Stimulated activated CD8-positive, alpha-beta memory T cell treated with anti-CD3 and anti-CD28 coated beads, Interleukin-7, amount 100 ng/mL, for 4 hours (primary cell): ENCODE results near the gene DTX3.
"Not testable (repeated sequence)": the region's sequence is repeated elsewhere in the genome, so short reads cannot be mapped to it uniquely, and the experiment has no call there.

ENCODE experiments used
- DNase-seq, 2 donors: peaks; one replicate each; pipeline ENCODE4 v3.0.0-alpha.2; 2020; ENCODE audit warnings: low read depth in 2 of 2

DTX3 gene

GRCh38 chr12:57607958-57608663, 3.5 kb downstream of the DTX3 start:
- DNase-seq = no peak

GRCh38 chr12:57609101-57609780, 4.6 kb downstream of the DTX3 start:
- DNase-seq = no peak

- no peak for DNase-seq
Measured at GRCh38 chr12:57609781-57610553, 5.3 kb downstream of the DTX3 start.

GRCh38 chr12:57610554-57611107, 6.0 kb downstream of the DTX3 start:
- DNase-seq = no peak

- DNase-seq = peak in 1 of 2 donors; percentile 35
Measured at GRCh38 chr12:57611108-57611826, 6.6 kb downstream of the DTX3 start, which contains the start of gene ARHGEF25. ARHGEF25 (plus strand) TSS chr12:57611435; CDS start chr12:57611895, 460 bp downstream.

GRCh38 chr12:57611827-57612710, 7.4 kb downstream of the DTX3 start:
- DNase-seq = no peak

- no peak for DNase-seq
Measured at GRCh38 chr12:57612711-57613426, 8.2 kb downstream of the DTX3 start.

GRCh38 chr12:57613427-57614109, 8.9 kb downstream of the DTX3 start:
- DNase-seq = no peak

- DNase-seq = no peak
Measured at GRCh38 chr12:57614178-57614947, 9.7 kb downstream of the DTX3 start.

GRCh38 chr12:57614948-57615500, 10.4 kb downstream of the DTX3 start:
- DNase-seq = no peak

- DNase-seq = no peak
Measured at GRCh38 chr12:57615637-57616036, 11.0 kb downstream of the DTX3 start.

GRCh38 chr12:57616383-57617101, 11.9 kb downstream of the DTX3 start:
- no peak for DNase-seq

- no peak for DNase-seq
Measured at GRCh38 chr12:57617942-57618341, 13.3 kb downstream of the DTX3 start.

GRCh38 chr12:57618431-57618830, 13.8 kb downstream of the DTX3 start:
- DNase-seq = not testable (repeated sequence)

GRCh38 chr12:57618966-57619433, 14.4 kb downstream of the DTX3 start:
- DNase-seq = no peak

- DNase-seq = no peak
Measured at GRCh38 chr12:57619434-57620244, 15.0 kb downstream of the DTX3 start.
